Measurements from ENCODE around the gene PROSER2. TPM values are rescaled to one million over a fixed set of nuclear protein-coding genes. Genes with fewer than 3 reads are reported as not detected.

Gene PROSER2
- total RNA-seq, 1 experiment from 2014 or later, result 19.5 TPM

DNA sequence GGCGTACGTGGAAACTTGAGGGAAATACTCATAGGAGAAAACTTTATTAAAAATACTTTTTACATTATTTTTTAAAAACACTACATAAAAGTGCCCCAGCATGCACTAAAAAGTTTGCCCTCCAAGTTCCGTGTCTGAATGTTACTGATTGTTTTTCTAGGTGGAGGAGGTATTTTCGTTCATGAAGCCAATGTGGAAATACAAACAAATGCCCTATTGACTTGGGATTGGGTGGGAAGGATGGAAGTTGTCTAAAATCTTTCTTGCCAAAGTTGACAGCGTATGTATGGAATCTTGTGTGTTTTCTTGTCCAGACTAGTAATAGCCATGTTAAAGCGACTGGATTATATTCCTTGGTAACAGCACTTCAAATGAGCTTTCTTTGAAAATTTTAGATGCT is 1.2 kb downstream of the PROSER2 start:
- Mint-ChIP-seq H3K9me3 (ENCODE audit: low read depth, unreplicated experiment) (no peaks in the 10 kb centered on the region), H3K27ac (ENCODE audit: unreplicated experiment) (peak overlapping the region; percentile 53), H3K4me1 (ENCODE audit: low read depth, unreplicated experiment) (peaks cover 55% of the 10 kb centered on the region), H3K36me3 (ENCODE audit: insufficient read depth, unreplicated experiment) (peaks cover 35% of the 10 kb centered on the region), H3K4me3 (ENCODE audit: low read depth, unreplicated experiment) (peak overlapping the region; percentile 83), H3K27me3 (ENCODE audit: unreplicated experiment) (no peaks in the 10 kb centered on the region)
- DNase-seq, result no peak
- intact Hi-C loops (cut with micrococcal nuclease; ENCODE audit: unreplicated experiment), result loop anchor here (10.0 kb wide), 1 partner anchor 160 kb away; no protein-coding TSS in a partner anchor
- CTCF ChIA-PET, result interaction anchor here (0.6 kb wide), 1 partner anchor 40 kb away, joined by 3 read pairs; no protein-coding TSS in a partner anchor
- TF ChIP-seq, protein P1, sequence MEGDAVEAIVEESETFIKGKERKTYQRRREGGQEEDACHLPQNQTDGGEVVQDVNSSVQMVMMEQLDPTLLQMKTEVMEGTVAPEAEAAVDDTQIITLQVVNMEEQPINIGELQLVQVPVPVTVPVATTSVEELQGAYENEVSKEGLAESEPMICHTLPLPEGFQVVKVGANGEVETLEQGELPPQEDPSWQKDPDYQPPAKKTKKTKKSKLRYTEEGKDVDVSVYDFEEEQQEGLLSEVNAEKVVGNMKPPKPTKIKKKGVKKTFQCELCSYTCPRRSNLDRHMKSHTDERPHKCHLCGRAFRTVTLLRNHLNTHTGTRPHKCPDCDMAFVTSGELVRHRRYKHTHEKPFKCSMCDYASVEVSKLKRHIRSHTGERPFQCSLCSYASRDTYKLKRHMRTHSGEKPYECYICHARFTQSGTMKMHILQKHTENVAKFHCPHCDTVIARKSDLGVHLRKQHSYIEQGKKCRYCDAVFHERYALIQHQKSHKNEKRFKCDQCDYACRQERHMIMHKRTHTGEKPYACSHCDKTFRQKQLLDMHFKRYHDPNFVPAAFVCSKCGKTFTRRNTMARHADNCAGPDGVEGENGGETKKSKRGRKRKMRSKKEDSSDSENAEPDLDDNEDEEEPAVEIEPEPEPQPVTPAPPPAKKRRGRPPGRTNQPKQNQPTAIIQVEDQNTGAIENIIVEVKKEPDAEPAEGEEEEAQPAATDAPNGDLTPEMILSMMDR (IDR thresholded peaks at IDR 0.05; ENCODE audit: unreplicated experiment), result no peak
- no TSS peak for BruUV-seq (replicated peaks)

DNA sequence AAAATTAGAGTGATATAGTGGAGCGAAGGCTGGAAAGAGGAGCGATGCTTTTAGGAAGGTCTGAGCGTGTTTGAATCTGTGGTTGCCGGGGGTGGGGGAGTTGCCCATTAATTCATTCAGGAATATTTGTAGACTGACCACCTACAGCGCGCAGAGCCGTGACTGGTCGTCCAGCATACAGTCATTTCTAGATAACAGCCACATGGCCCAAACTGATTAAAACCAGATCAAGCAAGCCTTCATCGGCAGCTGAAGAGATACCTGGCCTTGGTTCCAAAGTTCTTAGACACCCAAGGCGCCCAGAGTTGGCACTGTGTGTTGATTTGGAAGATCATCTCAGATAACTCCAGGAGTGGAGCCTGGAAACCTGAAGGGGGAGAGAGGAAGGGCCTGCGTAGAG is 1.7 kb downstream of the PROSER2 start:
- intact Hi-C loops (cut with micrococcal nuclease; ENCODE audit: unreplicated experiment), result loop anchor here (10.0 kb wide), 1 partner anchor 160 kb away; no protein-coding TSS in a partner anchor
- CTCF ChIA-PET, result interaction anchor here (0.6 kb wide), 1 partner anchor 41 kb away, joined by 3 read pairs; no protein-coding TSS in a partner anchor
- no peak for DNase-seq
- BruUV-seq (replicated peaks), result no TSS peak
- no peaks in the 10 kb centered on the region for H3K9me3 Mint-ChIP-seq (ENCODE audit: low read depth, unreplicated experiment)
- peak overlapping the region; percentile 83 for H3K4me3 Mint-ChIP-seq (ENCODE audit: low read depth, unreplicated experiment)
- TF ChIP-seq, protein P1 (IDR thresholded peaks at IDR 0.05; ENCODE audit: unreplicated experiment), result no peak
- H3K27me3 Mint-ChIP-seq (ENCODE audit: unreplicated experiment), result no peaks in the 10 kb centered on the region
- peak overlapping the region; percentile 53 for H3K27ac Mint-ChIP-seq (ENCODE audit: unreplicated experiment)
- H3K4me1 Mint-ChIP-seq (ENCODE audit: low read depth, unreplicated experiment), result peaks cover 52% of the 10 kb centered on the region
- H3K36me3 Mint-ChIP-seq (ENCODE audit: insufficient read depth, unreplicated experiment), result peaks cover 35% of the 10 kb centered on the region

DNA sequence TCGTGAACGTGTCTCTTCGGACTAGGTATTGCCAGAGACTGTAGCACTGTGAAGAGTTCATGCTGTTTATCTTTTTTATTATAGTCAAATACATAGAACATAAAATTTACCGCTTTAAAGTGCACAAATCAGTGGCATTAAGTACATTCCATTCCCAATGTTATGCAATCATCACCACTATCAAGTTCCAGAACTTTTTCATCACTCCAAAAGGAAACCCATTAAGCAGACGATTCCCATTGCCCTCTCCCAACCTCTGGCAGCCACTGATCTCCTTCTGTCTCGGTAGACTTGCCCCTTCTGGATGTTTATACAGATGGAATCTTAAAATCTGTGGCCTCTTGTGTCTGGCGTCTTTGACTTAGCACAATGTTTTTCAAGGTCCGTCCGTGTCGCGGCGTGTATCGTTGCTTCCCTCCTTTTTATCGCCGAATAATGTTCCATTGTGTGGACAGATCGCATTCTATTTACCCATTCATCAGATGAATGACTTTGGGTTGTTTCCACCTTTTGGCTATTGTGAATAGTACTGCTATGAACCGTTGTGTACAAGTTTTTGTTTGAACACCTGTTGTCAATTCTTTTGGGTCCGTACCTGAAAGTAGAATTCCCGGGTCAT is 2.7 kb downstream of the PROSER2 start:
- intact Hi-C loops (cut with micrococcal nuclease; ENCODE audit: unreplicated experiment), result loop anchor here (10.0 kb wide), 1 partner anchor 159 kb away; no protein-coding TSS in a partner anchor
- no peak overlapping the region for H3K27ac Mint-ChIP-seq (ENCODE audit: unreplicated experiment)
- H3K27me3 Mint-ChIP-seq (ENCODE audit: unreplicated experiment), result no peaks in the 10 kb centered on the region
- TF ChIP-seq, protein P1 (IDR thresholded peaks at IDR 0.05; ENCODE audit: unreplicated experiment), result no peak
- peaks cover 40% of the 10 kb centered on the region for H3K36me3 Mint-ChIP-seq (ENCODE audit: insufficient read depth, unreplicated experiment)
- H3K4me3 Mint-ChIP-seq (ENCODE audit: low read depth, unreplicated experiment), result no peak overlapping the region
- no peak for DNase-seq
- H3K9me3 Mint-ChIP-seq (ENCODE audit: low read depth, unreplicated experiment), result no peaks in the 10 kb centered on the region
- H3K4me1 Mint-ChIP-seq (ENCODE audit: low read depth, unreplicated experiment), result peaks cover 57% of the 10 kb centered on the region
- BruUV-seq (replicated peaks), result no TSS peak
- CTCF ChIA-PET, result no interaction called here

DNA sequence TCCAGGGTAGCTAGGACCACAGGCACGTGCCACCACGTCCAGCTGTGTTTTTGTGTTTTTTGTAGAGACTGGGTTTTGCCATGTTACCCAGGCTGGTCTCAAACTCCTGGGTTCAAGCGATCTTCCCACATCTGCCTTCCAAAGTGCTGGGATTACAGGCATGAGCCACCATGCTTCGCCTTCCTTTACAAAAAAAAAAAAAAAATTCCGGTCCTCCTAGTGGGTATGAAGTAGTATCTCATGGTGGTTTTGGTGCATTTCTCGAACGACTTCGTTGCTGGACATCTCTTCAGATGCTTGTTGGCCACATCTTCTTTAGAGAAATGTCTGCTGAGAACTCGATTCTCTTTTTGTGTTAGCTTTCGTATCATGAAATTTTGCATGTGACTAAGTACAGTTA is 3.9 kb downstream of the PROSER2 start:
- DNase-seq, result no peak
- H3K4me1 Mint-ChIP-seq (ENCODE audit: low read depth, unreplicated experiment), result peaks cover 57% of the 10 kb centered on the region
- intact Hi-C loops (cut with micrococcal nuclease; ENCODE audit: unreplicated experiment), result loop anchor here (10.0 kb wide), 1 partner anchor 158 kb away; no protein-coding TSS in a partner anchor
- no peak overlapping the region for H3K27ac Mint-ChIP-seq (ENCODE audit: unreplicated experiment)
- no peaks in the 10 kb centered on the region for H3K27me3 Mint-ChIP-seq (ENCODE audit: unreplicated experiment)
- H3K4me3 Mint-ChIP-seq (ENCODE audit: low read depth, unreplicated experiment), result no peak overlapping the region
- CTCF ChIA-PET, result no interaction called here
- TF ChIP-seq, protein P1 (IDR thresholded peaks at IDR 0.05; ENCODE audit: unreplicated experiment), result no peak
- no peaks in the 10 kb centered on the region for H3K9me3 Mint-ChIP-seq (ENCODE audit: low read depth, unreplicated experiment)
- peaks cover 45% of the 10 kb centered on the region for H3K36me3 Mint-ChIP-seq (ENCODE audit: insufficient read depth, unreplicated experiment)
- BruUV-seq (replicated peaks), result no TSS peak
